HG03103 (cell line): ENCODE results near the gene POLR2L.

Experiments used
- ATAC-seq: cut with Tn5 transposase; IDR thresholded peaks from one replicate; pipeline ENCODE4 v1.9.1; 2021; ENCODE audit warnings: low read depth; ENCODE audit not compliant: unreplicated experiment

The POLR2L gene

GRCh38 chr11:855796-856195 is 13.5 kb upstream of the POLR2L start:
- ATAC-seq: no peak

- ATAC-seq: no peak
These were observed 13.0 kb upstream of the POLR2L start for GRCh38 chr11:855330-855674.

GRCh38 chr11:854601-855329 is 12.4 kb upstream of the POLR2L start:
- ATAC-seq: no peak

- no peak for ATAC-seq
These were observed 11.5 kb upstream of the POLR2L start for GRCh38 chr11:853682-854448.

GRCh38 chr11:852762-853161 is 10.4 kb upstream of the POLR2L start:
- ATAC-seq: no peak

- no peak for ATAC-seq
These were observed 8.7 kb upstream of the POLR2L start for GRCh38 chr11:850775-851763.

- ATAC-seq: no peak
These were observed 7.8 kb upstream of the POLR2L start for GRCh38 chr11:849951-850774.

- ATAC-seq: no peak
These were observed 6.9 kb upstream of the POLR2L start for GRCh38 chr11:849104-849824.

GRCh38 chr11:848380-848931 is 6.1 kb upstream of the POLR2L start:
- no peak for ATAC-seq

- ATAC-seq: no peak
These were observed 5.5 kb upstream of the POLR2L start for GRCh38 chr11:847876-848275.

- no peak for ATAC-seq
These were observed 4.3 kb upstream of the POLR2L start for GRCh38 chr11:846496-847098.

- ATAC-seq: no peak
These were observed 3.7 kb upstream of the POLR2L start for GRCh38 chr11:845872-846495.

- ATAC-seq: no peak
These were observed 2.6 kb upstream of the POLR2L start for GRCh38 chr11:844693-845644.

GRCh38 chr11:843818-844692 is 1.7 kb upstream of the POLR2L start:
- no peak for ATAC-seq

- no peak for ATAC-seq
These were observed 881 bp upstream of the POLR2L start for GRCh38 chr11:843086-843734.

GRCh38 chr11:841981-842369 is 354 bp downstream of the POLR2L start:
- ATAC-seq: peak; percentile 22
